HEK293 (cell line): ENCODE results near the gene MEGF10.

Source experiments
- GFI1B ChIP-seq: fragments of 450-650 bp; formaldehyde crosslinking; IDR thresholded peaks from 2 replicates; pipeline ENCODE4 v1.5.1; 2016; ENCODE audit warnings: missing biosample characterization, missing genetic modification characterization
- GLI4 ChIP-seq: fragments of 450-650 bp; formaldehyde crosslinking; IDR thresholded peaks from 2 replicates; pipeline ENCODE4 v1.5.1; 2016; ENCODE audit warnings: missing biosample characterization, missing genetic modification characterization
- KLF9 ChIP-seq: fragments of 450-650 bp; formaldehyde crosslinking; IDR thresholded peaks from 2 replicates; pipeline ENCODE4 v1.5.1; 2016; ENCODE audit warnings: missing biosample characterization, missing genetic modification characterization, low read depth
- MEIS1 ChIP-seq: sonication (generic); formaldehyde crosslinking; IDR thresholded peaks from 2 replicates; pipeline ENCODE4 v1.8.1; 2022; ENCODE audit warnings: missing genetic modification reagents, mild to moderate bottlenecking, borderline replicate concordance
- OSR2 ChIP-seq: fragments of 450-650 bp; formaldehyde crosslinking; IDR thresholded peaks from 2 replicates; pipeline ENCODE4 v1.5.1; 2016; ENCODE audit warnings: missing biosample characterization, missing genetic modification characterization
- ZBTB1 ChIP-seq: fragments of 450-650 bp; formaldehyde crosslinking; IDR thresholded peaks from 2 replicates; pipeline ENCODE4 v1.5.1; 2016; ENCODE audit warnings: missing biosample characterization, missing genetic modification characterization
- ZBTB21 ChIP-seq: fragments of 450-650 bp; formaldehyde crosslinking; IDR thresholded peaks from 2 replicates; pipeline ENCODE4 v1.5.1; 2017; ENCODE audit warnings: missing biosample characterization, missing genetic modification characterization
- ZBTB44 ChIP-seq: fragments of 450-650 bp; IDR thresholded peaks from 2 replicates; pipeline ENCODE4 v1.5.1; 2018; ENCODE audit warnings: missing biosample characterization, mild to moderate bottlenecking, missing genetic modification characterization
- ZBTB8A ChIP-seq: fragments of 450-650 bp; formaldehyde crosslinking; IDR thresholded peaks from 2 replicates; pipeline ENCODE4 v1.5.1; 2016; ENCODE audit warnings: missing biosample characterization, missing genetic modification characterization
- ZNF169 ChIP-seq: fragments of 450-650 bp; formaldehyde crosslinking; IDR thresholded peaks from 2 replicates; pipeline ENCODE4 v1.5.1; 2016; ENCODE audit warnings: missing biosample characterization, missing genetic modification characterization
- ZNF18 ChIP-seq: fragments of 450-650 bp; formaldehyde crosslinking; IDR thresholded peaks from 2 replicates; pipeline ENCODE4 v1.5.1; 2016; ENCODE audit warnings: missing biosample characterization, missing genetic modification characterization
- ZNF184 ChIP-seq: fragments of 450-650 bp; IDR thresholded peaks from 2 replicates; pipeline ENCODE4 v1.5.1; 2018; ENCODE audit warnings: missing biosample characterization, mild to moderate bottlenecking, missing genetic modification characterization
- ZNF211 ChIP-seq: fragments of 450-650 bp; formaldehyde crosslinking; IDR thresholded peaks from 2 replicates; pipeline ENCODE4 v1.5.1; 2016; ENCODE audit warnings: low read depth, missing biosample characterization, missing genetic modification characterization
- ZNF239 ChIP-seq: fragments of 450-650 bp; formaldehyde crosslinking; IDR thresholded peaks from 2 replicates; pipeline ENCODE4 v1.5.1; 2016; ENCODE audit warnings: missing biosample characterization, missing genetic modification characterization
- ZNF24 ChIP-seq: fragments of 450-650 bp; formaldehyde crosslinking; IDR thresholded peaks from 2 replicates; pipeline ENCODE4 v1.5.1; 2016; ENCODE audit warnings: missing biosample characterization, missing genetic modification characterization
- ZNF473 ChIP-seq: fragments of 450-650 bp; formaldehyde crosslinking; IDR thresholded peaks from 2 replicates; pipeline ENCODE4 v1.5.1; 2017; ENCODE audit warnings: missing biosample characterization, missing genetic modification characterization
- ZNF629 ChIP-seq: fragments of 450-650 bp; formaldehyde crosslinking; IDR thresholded peaks from 2 replicates; pipeline ENCODE4 v1.5.1; 2017; ENCODE audit warnings: missing biosample characterization, missing genetic modification characterization
- ZNF701 ChIP-seq: fragments of 450-650 bp; formaldehyde crosslinking; IDR thresholded peaks from 2 replicates; pipeline ENCODE4 v1.5.1; 2016; ENCODE audit warnings: missing biosample characterization, missing genetic modification characterization
- ZNF707 ChIP-seq: fragments of 450-650 bp; formaldehyde crosslinking; IDR thresholded peaks from 2 replicates; pipeline ENCODE4 v1.5.1; 2016; ENCODE audit warnings: missing biosample characterization, missing genetic modification characterization
- ZNF768 ChIP-seq: fragments of 450-650 bp; formaldehyde crosslinking; IDR thresholded peaks from 2 replicates; pipeline ENCODE4 v1.5.1; 2018; ENCODE audit warnings: missing biosample characterization, mild to moderate bottlenecking, missing genetic modification characterization
- ZNF776 ChIP-seq: fragments of 450-650 bp; formaldehyde crosslinking; IDR thresholded peaks from 2 replicates; pipeline ENCODE4 v1.5.0; 2017; ENCODE audit warnings: missing biosample characterization, missing genetic modification characterization, borderline replicate concordance
- ZNF777 ChIP-seq: fragments of 450-650 bp; formaldehyde crosslinking; IDR thresholded peaks from 2 replicates; pipeline ENCODE4 v1.5.1; 2017; ENCODE audit warnings: missing biosample characterization, missing genetic modification characterization, borderline replicate concordance
- ZSCAN16 ChIP-seq: fragments of 450-650 bp; formaldehyde crosslinking; IDR thresholded peaks from 2 replicates; pipeline ENCODE4 v1.5.1; 2016; ENCODE audit warnings: missing biosample characterization, missing genetic modification characterization
- TF ChIP-seq, protein P1 (sequence below): fragments of 450-650 bp; formaldehyde crosslinking; IDR thresholded peaks from 2 replicates; pipeline ENCODE4 v1.5.1; 2016; ENCODE audit warnings: missing biosample characterization, missing genetic modification characterization
- TF ChIP-seq, protein P2 (sequence below): fragments of 450-650 bp; formaldehyde crosslinking; optimal IDR thresholded peaks from 2 replicates; pipeline ENCODE3; 2016; ENCODE audit warnings: missing biosample characterization, mild to moderate bottlenecking, missing genetic modification characterization
- TF ChIP-seq, protein P3 (sequence below): IDR thresholded peaks from 2 replicates; pipeline ENCODE4 v1.6.1; 2011; ENCODE audit warnings: mild to moderate bottlenecking, low read depth, low read length, borderline replicate concordance
- TF ChIP-seq, protein P4 (sequence below): fragments of 450-650 bp; formaldehyde crosslinking; IDR thresholded peaks from 2 replicates; pipeline ENCODE4 v1.5.1; 2017; ENCODE audit warnings: missing biosample characterization, missing genetic modification characterization
- TF ChIP-seq, protein P5 (sequence below): fragments of 450-650 bp; formaldehyde crosslinking; IDR thresholded peaks from 2 replicates; pipeline ENCODE4 v1.5.1; 2017; ENCODE audit warnings: missing biosample characterization, missing genetic modification characterization

MEGF10 gene

GRCh38 chr5:127290019-127290945, at the start of gene MEGF10 (continued):
- TF ChIP-seq, protein P1, sequence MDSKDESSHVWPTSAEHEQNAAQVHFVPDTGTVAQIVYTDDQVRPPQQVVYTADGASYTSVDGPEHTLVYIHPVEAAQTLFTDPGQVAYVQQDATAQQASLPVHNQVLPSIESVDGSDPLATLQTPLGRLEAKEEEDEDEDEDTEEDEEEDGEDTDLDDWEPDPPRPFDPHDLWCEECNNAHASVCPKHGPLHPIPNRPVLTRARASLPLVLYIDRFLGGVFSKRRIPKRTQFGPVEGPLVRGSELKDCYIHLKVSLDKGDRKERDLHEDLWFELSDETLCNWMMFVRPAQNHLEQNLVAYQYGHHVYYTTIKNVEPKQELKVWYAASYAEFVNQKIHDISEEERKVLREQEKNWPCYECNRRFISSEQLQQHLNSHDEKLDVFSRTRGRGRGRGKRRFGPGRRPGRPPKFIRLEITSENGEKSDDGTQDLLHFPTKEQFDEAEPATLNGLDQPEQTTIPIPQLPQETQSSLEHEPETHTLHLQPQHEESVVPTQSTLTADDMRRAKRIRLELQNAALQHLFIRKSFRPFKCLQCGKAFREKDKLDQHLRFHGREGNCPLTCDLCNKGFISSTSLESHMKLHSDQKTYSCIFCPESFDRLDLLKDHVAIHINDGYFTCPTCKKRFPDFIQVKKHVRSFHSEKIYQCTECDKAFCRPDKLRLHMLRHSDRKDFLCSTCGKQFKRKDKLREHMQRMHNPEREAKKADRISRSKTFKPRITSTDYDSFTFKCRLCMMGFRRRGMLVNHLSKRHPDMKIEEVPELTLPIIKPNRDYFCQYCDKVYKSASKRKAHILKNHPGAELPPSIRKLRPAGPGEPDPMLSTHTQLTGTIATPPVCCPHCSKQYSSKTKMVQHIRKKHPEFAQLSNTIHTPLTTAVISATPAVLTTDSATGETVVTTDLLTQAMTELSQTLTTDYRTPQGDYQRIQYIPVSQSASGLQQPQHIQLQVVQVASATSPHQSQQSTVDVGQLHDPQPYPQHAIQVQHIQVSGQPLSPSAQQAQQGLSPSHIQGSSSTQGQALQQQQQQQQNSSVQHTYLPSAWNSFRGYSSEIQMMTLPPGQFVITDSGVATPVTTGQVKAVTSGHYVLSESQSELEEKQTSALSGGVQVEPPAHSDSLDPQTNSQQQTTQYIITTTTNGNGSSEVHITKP (tag by site-specific recombination) = peak; percentile 74
- TF ChIP-seq ZNF629 (no peak; the same call in 1 of the 2 replicates), GFI1B (tag by site-specific recombination) (no peak), ZNF184 (no peak), ZNF24 (tag by site-specific recombination) (peak; percentile 45; the same call in 1 of the 2 replicates), ZSCAN16 (tag by site-specific recombination) (no peak), ZNF776 (no peak), ZNF239 (tag by site-specific recombination) (no peak), ZNF169 (no peak), ZNF701 (tag by site-specific recombination) (0 out of 2 replicates have a peak, but pooled peaks have one; percentile 32), MEIS1 (CRISPR knock-in tag) (no peak), ZNF768 (no peak), ZNF18 (tag by site-specific recombination) (no peak), GLI4 (tag by site-specific recombination) (no peak), ZNF473 (tag by site-specific recombination) (no peak), OSR2 (tag by site-specific recombination) (peak; percentile 84), KLF9 (tag by site-specific recombination) (no peak), ZNF707 (tag by site-specific recombination) (no peak), ZBTB21 (no peak), ZBTB8A (tag by site-specific recombination) (no peak), ZBTB44 (tag by site-specific recombination) (peak; percentile 96), ZNF777 (tag by site-specific recombination) (peak; percentile 97), ZNF211 (tag by site-specific recombination) (no peak), ZBTB1 (tag by site-specific recombination) (no peak)
- TF ChIP-seq, protein P2, sequence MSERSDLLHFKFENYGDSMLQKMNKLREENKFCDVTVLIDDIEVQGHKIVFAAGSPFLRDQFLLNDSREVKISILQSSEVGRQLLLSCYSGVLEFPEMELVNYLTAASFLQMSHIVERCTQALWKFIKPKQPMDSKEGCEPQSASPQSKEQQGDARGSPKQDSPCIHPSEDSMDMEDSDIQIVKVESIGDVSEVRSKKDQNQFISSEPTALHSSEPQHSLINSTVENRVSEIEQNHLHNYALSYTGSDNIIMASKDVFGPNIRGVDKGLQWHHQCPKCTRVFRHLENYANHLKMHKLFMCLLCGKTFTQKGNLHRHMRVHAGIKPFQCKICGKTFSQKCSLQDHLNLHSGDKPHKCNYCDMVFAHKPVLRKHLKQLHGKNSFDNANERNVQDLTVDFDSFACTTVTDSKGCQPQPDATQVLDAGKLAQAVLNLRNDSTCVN (tag by site-specific recombination) = peak; percentile 69
- TF ChIP-seq, protein P3, sequence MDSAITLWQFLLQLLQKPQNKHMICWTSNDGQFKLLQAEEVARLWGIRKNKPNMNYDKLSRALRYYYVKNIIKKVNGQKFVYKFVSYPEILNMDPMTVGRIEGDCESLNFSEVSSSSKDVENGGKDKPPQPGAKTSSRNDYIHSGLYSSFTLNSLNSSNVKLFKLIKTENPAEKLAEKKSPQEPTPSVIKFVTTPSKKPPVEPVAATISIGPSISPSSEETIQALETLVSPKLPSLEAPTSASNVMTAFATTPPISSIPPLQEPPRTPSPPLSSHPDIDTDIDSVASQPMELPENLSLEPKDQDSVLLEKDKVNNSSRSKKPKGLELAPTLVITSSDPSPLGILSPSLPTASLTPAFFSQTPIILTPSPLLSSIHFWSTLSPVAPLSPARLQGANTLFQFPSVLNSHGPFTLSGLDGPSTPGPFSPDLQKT = no peak
- TF ChIP-seq, protein P4, sequence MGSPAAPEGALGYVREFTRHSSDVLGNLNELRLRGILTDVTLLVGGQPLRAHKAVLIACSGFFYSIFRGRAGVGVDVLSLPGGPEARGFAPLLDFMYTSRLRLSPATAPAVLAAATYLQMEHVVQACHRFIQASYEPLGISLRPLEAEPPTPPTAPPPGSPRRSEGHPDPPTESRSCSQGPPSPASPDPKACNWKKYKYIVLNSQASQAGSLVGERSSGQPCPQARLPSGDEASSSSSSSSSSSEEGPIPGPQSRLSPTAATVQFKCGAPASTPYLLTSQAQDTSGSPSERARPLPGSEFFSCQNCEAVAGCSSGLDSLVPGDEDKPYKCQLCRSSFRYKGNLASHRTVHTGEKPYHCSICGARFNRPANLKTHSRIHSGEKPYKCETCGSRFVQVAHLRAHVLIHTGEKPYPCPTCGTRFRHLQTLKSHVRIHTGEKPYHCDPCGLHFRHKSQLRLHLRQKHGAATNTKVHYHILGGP (tag by site-specific recombination) = no peak
- TF ChIP-seq, protein P5, sequence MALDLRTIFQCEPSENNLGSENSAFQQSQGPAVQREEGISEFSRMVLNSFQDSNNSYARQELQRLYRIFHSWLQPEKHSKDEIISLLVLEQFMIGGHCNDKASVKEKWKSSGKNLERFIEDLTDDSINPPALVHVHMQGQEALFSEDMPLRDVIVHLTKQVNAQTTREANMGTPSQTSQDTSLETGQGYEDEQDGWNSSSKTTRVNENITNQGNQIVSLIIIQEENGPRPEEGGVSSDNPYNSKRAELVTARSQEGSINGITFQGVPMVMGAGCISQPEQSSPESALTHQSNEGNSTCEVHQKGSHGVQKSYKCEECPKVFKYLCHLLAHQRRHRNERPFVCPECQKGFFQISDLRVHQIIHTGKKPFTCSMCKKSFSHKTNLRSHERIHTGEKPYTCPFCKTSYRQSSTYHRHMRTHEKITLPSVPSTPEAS = no peak
